Measurements from ENCODE around the gene TPBGL.

- no peak for TF ChIP-seq CTCF (IDR thresholded peaks at IDR 0.05)
- TF ChIP-seq POLR2A (IDR thresholded peaks at IDR 0.05), result no peak
Observed at GRCh38 chr11:75193271-75193670, 47.3 kb upstream of the TPBGL start.

Data from testis (tissue), 2 donors.